Measurements from ENCODE around the gene ARSD. TPM values are rescaled to one million over a fixed set of nuclear protein-coding genes. Genes with fewer than 3 reads are reported as not detected.
"Not testable (repeated sequence)": the region's sequence is repeated elsewhere in the genome, so short reads cannot be mapped to it uniquely, and the experiment has no call there.

ARSD gene
- total RNA-seq, 1 experiment from 2014 or later, result 12.7 TPM

DNA sequence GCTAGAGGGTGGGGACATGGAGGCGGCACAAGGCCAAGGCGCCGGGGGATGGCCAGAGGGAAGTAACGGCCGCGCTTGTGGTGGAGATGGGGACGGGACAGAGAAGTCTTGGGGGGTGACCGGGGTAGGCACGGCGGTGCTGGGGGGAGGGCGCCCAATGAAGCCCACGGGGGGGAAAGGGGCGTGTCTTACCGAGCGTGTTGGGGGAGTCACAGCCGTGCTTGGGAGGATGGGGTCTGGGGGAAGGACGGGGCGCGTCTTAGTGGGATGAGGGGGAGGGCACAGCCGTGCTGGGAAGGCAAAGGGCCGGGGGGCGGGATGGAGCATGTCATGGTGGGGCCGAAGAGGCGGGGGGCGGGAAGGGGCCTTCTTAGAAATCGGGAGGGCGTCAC lies 952 bp downstream of the ARSD start:
- Histone ChIP-seq H3K36me3 (ENCODE audit: control insufficient read depth, insufficient read depth, low read length) (no peaks in the 10 kb centered on the region), H3K4me3 (ENCODE audit: low read depth in 2 of 2, low read length in 2 of 2) (peak overlapping the region; percentile 45 to 56), H3K4me1 (ENCODE audit: control insufficient read depth, insufficient read depth, low read length) (no peaks in the 10 kb centered on the region), H3K27ac (ENCODE audit: low read length) (no peak overlapping the region), H3K9me3 (ENCODE audit: control insufficient read depth, insufficient read depth, low read depth, low read length) (no peaks in the 10 kb centered on the region; the same call in 1 of the 2 replicates), H3K27me3 (ENCODE audit: control insufficient read depth, insufficient read depth, low read length) (no peaks in the 10 kb centered on the region)
- intact Hi-C loops (cut with micrococcal nuclease; ENCODE audit: unreplicated experiment) (no loop called here), in situ Hi-C loops (cut with HindIII; ENCODE audit: low pct_unique_long_range_greater_than_20kb, low sequenced_read_pairs) (no loop called here)
- ATAC-seq (peak; percentile 53), DNase-seq (ENCODE audit: low read depth, low spot score) (no peak)
- BruUV-seq (replicated peaks), result no TSS peak
- no peak for TF ChIP-seq POLR2AphosphoS5 (IDR thresholded peaks at IDR 0.05; ENCODE audit: low read depth, low read length)
- TF ChIP-seq, protein P1, sequence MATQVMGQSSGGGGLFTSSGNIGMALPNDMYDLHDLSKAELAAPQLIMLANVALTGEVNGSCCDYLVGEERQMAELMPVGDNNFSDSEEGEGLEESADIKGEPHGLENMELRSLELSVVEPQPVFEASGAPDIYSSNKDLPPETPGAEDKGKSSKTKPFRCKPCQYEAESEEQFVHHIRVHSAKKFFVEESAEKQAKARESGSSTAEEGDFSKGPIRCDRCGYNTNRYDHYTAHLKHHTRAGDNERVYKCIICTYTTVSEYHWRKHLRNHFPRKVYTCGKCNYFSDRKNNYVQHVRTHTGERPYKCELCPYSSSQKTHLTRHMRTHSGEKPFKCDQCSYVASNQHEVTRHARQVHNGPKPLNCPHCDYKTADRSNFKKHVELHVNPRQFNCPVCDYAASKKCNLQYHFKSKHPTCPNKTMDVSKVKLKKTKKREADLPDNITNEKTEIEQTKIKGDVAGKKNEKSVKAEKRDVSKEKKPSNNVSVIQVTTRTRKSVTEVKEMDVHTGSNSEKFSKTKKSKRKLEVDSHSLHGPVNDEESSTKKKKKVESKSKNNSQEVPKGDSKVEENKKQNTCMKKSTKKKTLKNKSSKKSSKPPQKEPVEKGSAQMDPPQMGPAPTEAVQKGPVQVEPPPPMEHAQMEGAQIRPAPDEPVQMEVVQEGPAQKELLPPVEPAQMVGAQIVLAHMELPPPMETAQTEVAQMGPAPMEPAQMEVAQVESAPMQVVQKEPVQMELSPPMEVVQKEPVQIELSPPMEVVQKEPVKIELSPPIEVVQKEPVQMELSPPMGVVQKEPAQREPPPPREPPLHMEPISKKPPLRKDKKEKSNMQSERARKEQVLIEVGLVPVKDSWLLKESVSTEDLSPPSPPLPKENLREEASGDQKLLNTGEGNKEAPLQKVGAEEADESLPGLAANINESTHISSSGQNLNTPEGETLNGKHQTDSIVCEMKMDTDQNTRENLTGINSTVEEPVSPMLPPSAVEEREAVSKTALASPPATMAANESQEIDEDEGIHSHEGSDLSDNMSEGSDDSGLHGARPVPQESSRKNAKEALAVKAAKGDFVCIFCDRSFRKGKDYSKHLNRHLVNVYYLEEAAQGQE (IDR thresholded peaks at IDR 0.05; ENCODE audit: insufficient read depth in 1 of 2, low read depth in 2 of 2, low read length in 1 of 2), result no peak
- TF ChIP-seq, protein P2, sequence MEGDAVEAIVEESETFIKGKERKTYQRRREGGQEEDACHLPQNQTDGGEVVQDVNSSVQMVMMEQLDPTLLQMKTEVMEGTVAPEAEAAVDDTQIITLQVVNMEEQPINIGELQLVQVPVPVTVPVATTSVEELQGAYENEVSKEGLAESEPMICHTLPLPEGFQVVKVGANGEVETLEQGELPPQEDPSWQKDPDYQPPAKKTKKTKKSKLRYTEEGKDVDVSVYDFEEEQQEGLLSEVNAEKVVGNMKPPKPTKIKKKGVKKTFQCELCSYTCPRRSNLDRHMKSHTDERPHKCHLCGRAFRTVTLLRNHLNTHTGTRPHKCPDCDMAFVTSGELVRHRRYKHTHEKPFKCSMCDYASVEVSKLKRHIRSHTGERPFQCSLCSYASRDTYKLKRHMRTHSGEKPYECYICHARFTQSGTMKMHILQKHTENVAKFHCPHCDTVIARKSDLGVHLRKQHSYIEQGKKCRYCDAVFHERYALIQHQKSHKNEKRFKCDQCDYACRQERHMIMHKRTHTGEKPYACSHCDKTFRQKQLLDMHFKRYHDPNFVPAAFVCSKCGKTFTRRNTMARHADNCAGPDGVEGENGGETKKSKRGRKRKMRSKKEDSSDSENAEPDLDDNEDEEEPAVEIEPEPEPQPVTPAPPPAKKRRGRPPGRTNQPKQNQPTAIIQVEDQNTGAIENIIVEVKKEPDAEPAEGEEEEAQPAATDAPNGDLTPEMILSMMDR (IDR thresholded peaks at IDR 0.05), result no peak
- TF ChIP-seq TCF7L2 (IDR thresholded peaks at IDR 0.05; ENCODE audit: low read depth, low read length), result no peak
- TF ChIP-seq SIN3A (IDR thresholded peaks at IDR 0.05; ENCODE audit: borderline replicate concordance, insufficient read depth, low read depth, low read length), result no peak
- CTCF ChIA-PET, result no interaction called here
- POLR2A ChIA-PET, result no interaction called here

DNA sequence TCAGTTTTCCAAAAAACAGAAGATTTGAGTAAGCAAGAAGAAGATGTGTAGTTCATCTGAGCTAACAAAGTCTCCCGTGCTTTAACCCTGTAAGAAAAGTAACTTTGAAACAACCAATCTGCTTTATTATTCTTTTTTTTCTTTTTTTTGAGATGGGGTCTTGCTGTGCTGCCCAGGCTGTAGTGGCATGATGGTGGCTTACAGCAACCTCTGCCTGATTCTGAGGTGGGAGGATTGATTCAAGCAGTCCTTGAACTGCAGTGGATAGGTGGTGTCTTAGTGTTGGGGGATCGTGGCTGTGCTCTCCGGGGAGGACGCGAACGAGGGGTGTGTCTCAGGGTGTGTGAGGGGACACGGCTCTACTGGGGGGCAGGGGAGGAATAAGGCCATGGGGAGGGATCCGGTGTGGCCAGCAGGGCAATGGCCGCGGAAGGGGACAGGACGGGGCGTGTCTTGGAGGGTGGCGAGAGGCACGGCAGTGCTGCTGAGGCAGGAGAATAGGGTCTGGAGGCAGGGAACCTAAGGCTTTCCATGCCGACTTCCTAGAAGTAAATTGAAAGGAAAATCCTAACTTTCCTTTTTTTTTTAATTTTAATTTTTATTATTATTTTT lies 2.4 kb downstream of the ARSD start:
- no peak overlapping the region for H3K4me3 ChIP-seq (ENCODE audit: low read depth in 2 of 2, low read length in 2 of 2)
- no TSS peak for BruUV-seq (replicated peaks)
- H3K27ac ChIP-seq (ENCODE audit: low read length), result no peak overlapping the region
- CTCF ChIA-PET, result no interaction called here
- TF ChIP-seq, protein P1 (IDR thresholded peaks at IDR 0.05; ENCODE audit: insufficient read depth in 1 of 2, low read depth in 2 of 2, low read length in 1 of 2), result no peak
- no peak for TF ChIP-seq POLR2AphosphoS5 (IDR thresholded peaks at IDR 0.05; ENCODE audit: low read depth, low read length)
- H3K36me3 ChIP-seq (ENCODE audit: control insufficient read depth, insufficient read depth, low read length), result no peaks in the 10 kb centered on the region
- intact Hi-C loops (cut with micrococcal nuclease; ENCODE audit: unreplicated experiment), result no loop called here
- H3K4me1 ChIP-seq (ENCODE audit: control insufficient read depth, insufficient read depth, low read length), result no peaks in the 10 kb centered on the region
- H3K27me3 ChIP-seq (ENCODE audit: control insufficient read depth, insufficient read depth, low read length), result no peaks in the 10 kb centered on the region
- H3K9me3 ChIP-seq (ENCODE audit: control insufficient read depth, insufficient read depth, low read depth, low read length), result no peaks in the 10 kb centered on the region; the same call in 1 of the 2 replicates
- no peak for ATAC-seq
- in situ Hi-C loops (cut with HindIII; ENCODE audit: low pct_unique_long_range_greater_than_20kb, low sequenced_read_pairs), result no loop called here
- DNase-seq (ENCODE audit: low read depth, low spot score), result no peak
- POLR2A ChIA-PET, result no interaction called here

GRCh38 chrX:2926255-2926654 lies 2.9 kb downstream of the ARSD start:
- ATAC-seq; intact Hi-C loops (cut with micrococcal nuclease; ENCODE audit: unreplicated experiment); DNase-seq (ENCODE audit: low read depth, low spot score); CTCF ChIA-PET; H3K36me3 ChIP-seq (ENCODE audit: control insufficient read depth, insufficient read depth, low read length); in situ Hi-C loops (cut with HindIII; ENCODE audit: low pct_unique_long_range_greater_than_20kb, low sequenced_read_pairs); H3K4me3 ChIP-seq (ENCODE audit: low read depth in 2 of 2, low read length in 2 of 2); POLR2A ChIA-PET; H3K27ac ChIP-seq (ENCODE audit: low read length); H3K4me1 ChIP-seq (ENCODE audit: control insufficient read depth, insufficient read depth, low read length); H3K27me3 ChIP-seq (ENCODE audit: control insufficient read depth, insufficient read depth, low read length); BruUV-seq (replicated peaks); H3K9me3 ChIP-seq (ENCODE audit: control insufficient read depth, insufficient read depth, low read depth, low read length): not testable (repeated sequence)
